HG03280 (cell line): ENCODE results near the gene ZFP91.

ENCODE experiments used
- ATAC-seq: cut with Tn5 transposase; IDR thresholded peaks from one replicate; pipeline ENCODE4 v1.9.1; 2021; ENCODE audit warnings: mild to moderate bottlenecking, moderate library complexity; ENCODE audit not compliant: unreplicated experiment

Gene ZFP91

GRCh38 chr11:58580311-58580710, 1.4 kb downstream of the ZFP91 start:
- no peak for ATAC-seq

- no peak for ATAC-seq
Measured at GRCh38 chr11:58582437-58582836, 3.6 kb downstream of the ZFP91 start.

GRCh38 chr11:58586998-58587397, 8.1 kb downstream of the ZFP91 start:
- ATAC-seq, result no peak

GRCh38 chr11:58591659-58592058, 12.8 kb downstream of the ZFP91 start:
- no peak for ATAC-seq

- no peak for ATAC-seq
Measured at GRCh38 chr11:58592760-58593472, 14.1 kb downstream of the ZFP91 start.

GRCh38 chr11:58594826-58595225, 16.0 kb downstream of the ZFP91 start:
- ATAC-seq, result no peak

- no peak for ATAC-seq
Measured at GRCh38 chr11:58596621-58597020, 17.8 kb downstream of the ZFP91 start.

GRCh38 chr11:58597486-58598144, 18.8 kb downstream of the ZFP91 start:
- no peak for ATAC-seq

GRCh38 chr11:58600510-58600909, 21.6 kb downstream of the ZFP91 start:
- no peak for ATAC-seq

- ATAC-seq, result no peak
Measured at GRCh38 chr11:58606930-58607714, 28.3 kb downstream of the ZFP91 start.

- ATAC-seq, result no peak
Measured at GRCh38 chr11:58608331-58608730, 29.5 kb downstream of the ZFP91 start.

- no peak for ATAC-seq
Measured at GRCh38 chr11:58609723-58610122, 30.9 kb downstream of the ZFP91 start.

GRCh38 chr11:58613228-58613627, 34.4 kb downstream of the ZFP91 start:
- no peak for ATAC-seq

- ATAC-seq, result no peak
Measured at GRCh38 chr11:58615559-58615958, 36.7 kb downstream of the ZFP91 start.

GRCh38 chr11:58616594-58616993, 37.7 kb downstream of the ZFP91 start:
- no peak for ATAC-seq

- ATAC-seq, result no peak
Measured at GRCh38 chr11:58617976-58618557, 39.2 kb downstream of the ZFP91 start.

- no peak for ATAC-seq
Measured at GRCh38 chr11:58621586-58622262, 42.9 kb downstream of the ZFP91 start.

GRCh38 chr11:58622344-58622743, 43.5 kb downstream of the ZFP91 start, which contains the start of gene CNTF:
TSS of gene CNTF (plus strand) at chr11:58622665. CDS start at chr11:58622753, 88 bp downstream.
- no peak for ATAC-seq

- no peak for ATAC-seq
Measured at GRCh38 chr11:58625086-58625485, 46.2 kb downstream of the ZFP91 start.

- ATAC-seq, result no peak
Measured at GRCh38 chr11:58625826-58626460, 47.1 kb downstream of the ZFP91 start.
